Endothelial cell of umbilical vein (primary cell): ENCODE data around the gene CMTM2. TPM values are rescaled to one million over a fixed set of nuclear protein-coding genes. Genes with fewer than 3 reads are reported as not detected.
A peak's percentile ranks its signal among the peaks of the same experiment; 100 is the strongest.

Source experiments
- BruUV-seq: library from RNA; stranded (reverse); fragments of 400-500 nt; replicated peaks from 2 replicates; lab custom pipeline; 2021; lab: Mats Ljungman, UMichigan
- CTCF ChIA-PET: fragments of 300-600, 350-600 bp; sonication (Branson Sonifier 250); formaldehyde crosslinking; loops from one replicate; lab custom pipeline; 2021; ENCODE audit warnings: antibody characterized with exemption, inconsistent platforms; lab: Charles Lee
- POLR2A ChIA-PET: fragments of 300-600, 350-600 bp; sonication (Branson Sonifier 250); formaldehyde crosslinking; loops from one replicate; lab custom pipeline; 2021; ENCODE audit warnings: antibody characterized with exemption, inconsistent platforms; lab: Charles Lee
- DNase-seq: peaks from one replicate; pipeline ENCODE4 v3.0.0-alpha.2; 2011; ENCODE audit warnings: low read depth, low spot score
- FAIRE-seq: peaks from 2 replicates; lab custom pipeline; 2011; peaks lifted over from hg19 to GRCh38; lab: Jason Lieb, UNC
- H2AFZ ChIP-seq: 2 replicates; pipeline ENCODE4 v1.6.0; 2012; ENCODE audit warnings: low read depth, low read length, control low read depth, inconsistent platforms
- H3K27ac ChIP-seq: 2 replicates; pipeline ENCODE4 v1.5.1; 2011; ENCODE audit warnings: low read depth, mild to moderate bottlenecking, control low read depth, low read length, moderate library complexity; ENCODE audit not compliant: insufficient read depth
- H3K27me3 ChIP-seq, 2 experiments: 2 replicates each; pipeline versions ENCODE4 v1.6.0 to v1.6.1; 2011; ENCODE audit warnings: low read length in 2 of 2, mixed read lengths in 1 of 2; ENCODE audit not compliant: control insufficient read depth in 2 of 2, insufficient read depth in 2 of 2
- H3K36me3 ChIP-seq, 2 experiments: 2 replicates in 1 of 2; 3 replicates in 1 of 2; pipeline ENCODE4 v1.5.1; 2011; ENCODE audit warnings: low read length in 2 of 2, mild to moderate bottlenecking in 1 of 2, moderate library complexity in 1 of 2; ENCODE audit not compliant: control insufficient read depth in 2 of 2, insufficient read depth in 2 of 2; ENCODE audit errors: extremely low read depth in 1 of 2
- H3K4me1 ChIP-seq: 3 replicates; pipeline ENCODE4 v1.5.1; 2011; ENCODE audit warnings: mild to moderate bottlenecking, low read length; ENCODE audit not compliant: control insufficient read depth, insufficient read depth; ENCODE audit errors: extremely low read depth
- H3K4me2 ChIP-seq: 2 replicates; pipeline ENCODE4 v1.6.1; 2011; ENCODE audit warnings: low read length, control low read depth, mixed read lengths; ENCODE audit not compliant: insufficient read depth
- H3K4me3 ChIP-seq, 3 experiments: fragments of 200-600 bp in 1 of 3; sonication (generic), shearing (Covaris generic) in 1 of 3; replicated peaks in 1 of 3; 2 replicates each; pipeline ENCODE4 v1.5.1; 2011 to 2016; ENCODE audit warnings: control low read depth in 3 of 3, low read length in 3 of 3, mild to moderate bottlenecking in 2 of 3, inconsistent platforms in 1 of 3, low read depth in 1 of 3, moderate library complexity in 1 of 3; ENCODE audit not compliant: insufficient read depth in 1 of 3
- H3K79me2 ChIP-seq: 2 replicates; pipeline ENCODE4 v1.6.0; 2012; ENCODE audit warnings: low read length, inconsistent platforms; ENCODE audit not compliant: control insufficient read depth, insufficient read depth
- H3K9ac ChIP-seq: replicated peaks from 2 replicates; pipeline ENCODE3; 2011; ENCODE audit warnings: low read length, control low read depth; ENCODE audit not compliant: insufficient read depth; ENCODE audit errors: extremely low read depth
- H3K9me1 ChIP-seq: replicated peaks from 3 replicates; pipeline ENCODE4 v1.6.0; 2011; ENCODE audit warnings: mild to moderate bottlenecking, low read length; ENCODE audit not compliant: control insufficient read depth, insufficient read depth; ENCODE audit errors: extremely low read depth
- H3K9me3 ChIP-seq: replicated peaks from 2 replicates; pipeline ENCODE4 v1.5.1; 2012; ENCODE audit warnings: low read length, inconsistent platforms; ENCODE audit not compliant: control insufficient read depth, insufficient read depth
- H4K20me1 ChIP-seq: replicated peaks from 2 replicates; pipeline ENCODE3; 2011; ENCODE audit warnings: mild to moderate bottlenecking, low read length; ENCODE audit not compliant: control insufficient read depth, insufficient read depth; ENCODE audit errors: extremely low read depth
- CTCF ChIP-seq, 2 donors: IDR thresholded peaks; 1 replicate in 1 of 2; 2 replicates in 1 of 2; pipeline ENCODE4 v1.5.1; 2011; ENCODE audit warnings: low read length in 2 of 2, mild to moderate bottlenecking in 2 of 2, moderate library complexity in 2 of 2, control low read depth in 1 of 2, inconsistent platforms in 1 of 2, low read depth in 1 of 2; ENCODE audit not compliant: insufficient read depth in 1 of 2; ENCODE audit errors: extremely low read depth in 1 of 2
- EZH2 ChIP-seq: IDR thresholded peaks from 2 replicates; pipeline ENCODE4 v1.6.1; 2012; ENCODE audit warnings: borderline replicate concordance, low read depth, mild to moderate bottlenecking, moderate library complexity, low read length, inconsistent platforms; ENCODE audit not compliant: severe bottlenecking
- FOS ChIP-seq: IDR thresholded peaks from 2 replicates; pipeline ENCODE4 v1.6.1; 2011; ENCODE audit warnings: mild to moderate bottlenecking, low read length, moderate library complexity, borderline replicate concordance; ENCODE audit not compliant: insufficient read depth
- GATA2 ChIP-seq: IDR thresholded peaks from 2 replicates; pipeline ENCODE4 v1.7.0; 2011; ENCODE audit warnings: low read depth, mild to moderate bottlenecking, moderate library complexity, mixed read lengths, low read length; ENCODE audit not compliant: insufficient read length, insufficient read depth
- JUN ChIP-seq: IDR thresholded peaks from 2 replicates; pipeline ENCODE4 v1.6.1; 2011; ENCODE audit warnings: borderline replicate concordance, low read depth; ENCODE audit not compliant: insufficient read length, insufficient read depth
- MAX ChIP-seq: IDR thresholded peaks from 2 replicates; pipeline ENCODE4 v1.6.1; 2011; ENCODE audit not compliant: insufficient read depth, insufficient read length
- MYC ChIP-seq: IDR thresholded peaks from one replicate; pipeline ENCODE4 v1.6.1; 2011; ENCODE audit warnings: mild to moderate bottlenecking, low read depth, low read length
- POLR2A ChIP-seq: IDR thresholded peaks from 2 replicates; pipeline ENCODE4 v1.6.1; 2012; ENCODE audit warnings: low read depth, mild to moderate bottlenecking, control low read depth, low read length
- POLR2AphosphoS5 ChIP-seq: IDR thresholded peaks from 2 replicates; pipeline ENCODE4 v1.6.1; 2012; ENCODE audit warnings: low read depth, mild to moderate bottlenecking, control low read depth, low read length, moderate library complexity; ENCODE audit not compliant: insufficient read depth
- dilution Hi-C: fragments of 300-500 bp; cut with MboI; formaldehyde crosslinking; loops from one replicate; pipeline ENCODE4 v1.15.0; 2019; ENCODE audit warnings: low sequenced_read_pairs; ENCODE audit not compliant: extremely low pct_ligation_motif_present
- intact Hi-C: fragments of 100-400 bp; cut with micrococcal nuclease; formaldehyde crosslinking; loops from one replicate; pipeline ENCODE4 v1.10.0; 2022
- polyA plus RNA-seq, 4 experiments: library from polyadenylated mRNA; depleted of rRNA in 3 of 4; stranded (reverse) in 3 of 4; unstranded in 1 of 4; fragments of >200 nt; gene quantifications; 2 replicates each; pipeline versions ENCODE4 v1.2.1 to v1.2.3, GENCODE V29; 2011 to 2012; ENCODE audit warnings: missing spikeins in 1 of 4
- total RNA-seq: library from RNA; stranded (reverse); gene quantifications from 2 replicates; pipeline ENCODE4 v1.2.3, GENCODE V29; 2021

Gene CMTM2
- total and polyA plus RNA-seq, 2 donors (not counting 3 experiments of a cell fraction or from before 2014, with no cell fraction given), result not detected

GRCh38 chr16:66553223-66553622 lies 26.0 kb upstream of the CMTM2 start:
- Histone ChIP-seq H3K4me2 (peak overlapping the region; percentile 94), H3K27ac (peak overlapping the region; percentile 0), H3K4me3 (peak overlapping the region; percentile 13 to 65 (median 57)), H3K9me1 (no peaks in the 10 kb centered on the region), H3K4me1 (peaks cover 32% of the 10 kb centered on the region), H3K36me3 (no peaks in the 10 kb centered on the region), H4K20me1 (no peaks in the 10 kb centered on the region), H3K9me3 (no peaks in the 10 kb centered on the region), H2AFZ (no peak overlapping the region), H3K27me3 (no peaks in the 10 kb centered on the region), H3K79me2 (peaks cover 43% of the 10 kb centered on the region), H3K9ac (peak overlapping the region; percentile 41)
- POLR2A ChIA-PET, result no interaction called here
- no TSS peak for BruUV-seq
- DNase-seq (peak; percentile 14), FAIRE-seq (peak; percentile 60)
- dilution Hi-C loops (no loop called here), intact Hi-C loops (loop anchor here (2.0 kb wide), 2 partner anchors 36 to 52 kb away; partner anchors contain the start of gene CMTM3)
- TF ChIP-seq JUN (no peak), POLR2AphosphoS5 (no peak), MYC (no peak), CTCF (IDR thresholded peaks at IDR 0.05; ENCODE audit: extremely low read depth in 1 of 2, insufficient read depth in 1 of 2, low read depth in 1 of 2, low read length in 2 of 2) (no peak), POLR2A (no peak), GATA2 (no peak), MAX (no peak), EZH2 (no peak), FOS (no peak)
- CTCF ChIA-PET, result interaction anchor here (1.3 to 4.2 kb wide), 6 partner anchors 10 to 55 kb away, joined by 3 to 15 read pairs (median 7); no protein-coding TSS in a partner anchor
